HepG2 (cell line): ENCODE data around the gene CBY2.

Experiments used
- EP300 ChIP-seq, 3 experiments: sonication (generic) in 1 of 3; formaldehyde crosslinking in 1 of 3; IDR thresholded peaks; 2 replicates each; pipeline versions ENCODE4 v1.5.1 to v1.6.1; 2011 to 2020; ENCODE audit warnings: low read depth in 2 of 3, low read length in 2 of 3, borderline replicate concordance in 1 of 3, improper control_type of control experiment in 1 of 3, mild to moderate bottlenecking in 1 of 3, missing genetic modification reagents in 1 of 3, moderate library complexity in 1 of 3
- MTA1 ChIP-seq: sonication (generic); formaldehyde crosslinking; IDR thresholded peaks from 2 replicates; pipeline ENCODE4 v1.4.0; 2020; ENCODE audit warnings: missing genetic modification reagents, mild to moderate bottlenecking, borderline replicate concordance
- POLR2A ChIP-seq, 2 experiments: IDR thresholded peaks; 2 replicates each; pipeline ENCODE4 v1.6.1; 2011; ENCODE audit warnings: low read depth in 2 of 2, low read length in 2 of 2, mild to moderate bottlenecking in 1 of 2, moderate library complexity in 1 of 2; ENCODE audit not compliant: insufficient read depth in 1 of 2
- ZBTB1 ChIP-seq: sonication (generic); formaldehyde crosslinking; IDR thresholded peaks from 2 replicates; pipeline ENCODE4 v1.4.0; 2020; ENCODE audit warnings: missing genetic modification reagents, borderline replicate concordance
- ZNF326 ChIP-seq: sonication (generic); formaldehyde crosslinking; IDR thresholded peaks from 2 replicates; pipeline ENCODE4 v1.4.0; 2020; ENCODE audit warnings: missing genetic modification reagents, borderline replicate concordance
- ZNF780A ChIP-seq: sonication (generic); formaldehyde crosslinking; IDR thresholded peaks from 2 replicates; pipeline ENCODE4 v1.8.0; 2022; ENCODE audit warnings: mild to moderate bottlenecking, missing genetic modification reagents, moderate library complexity
- TF ChIP-seq, protein P1 (sequence below): sonication (generic); formaldehyde crosslinking; IDR thresholded peaks from 2 replicates; pipeline ENCODE4 v1.5.0; 2020; ENCODE audit warnings: mild to moderate bottlenecking, missing genetic modification reagents, moderate library complexity
- TF ChIP-seq, protein P2 (sequence below): sonication (generic); formaldehyde crosslinking; IDR thresholded peaks from 2 replicates; pipeline ENCODE4 v1.8.0; 2022; ENCODE audit warnings: missing genetic modification reagents, mild to moderate bottlenecking, borderline replicate concordance

DNA sequence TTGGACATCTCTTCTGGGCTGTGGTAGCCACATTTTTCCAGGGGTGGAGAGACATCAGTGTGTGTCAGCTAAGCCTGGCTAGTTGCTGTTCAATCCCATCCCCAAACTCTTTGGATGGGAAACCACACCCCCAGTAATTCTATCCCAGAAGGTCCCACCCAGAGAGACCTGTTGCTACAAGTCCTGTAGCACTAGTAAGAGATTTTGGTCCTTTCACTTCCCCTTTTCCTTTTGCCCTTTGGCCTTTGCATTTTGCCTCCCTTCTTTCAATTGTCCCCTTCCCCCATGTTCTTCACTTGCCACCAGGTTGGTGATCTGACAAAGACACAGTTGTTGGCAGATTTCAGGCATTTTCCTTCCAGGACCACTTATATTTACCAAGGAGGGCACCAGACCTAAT, 3.8 kb downstream of the CBY2 start:
- no peak for TF ChIP-seq ZBTB1 (CRISPR knock-in tag)
- TF ChIP-seq, protein P1, sequence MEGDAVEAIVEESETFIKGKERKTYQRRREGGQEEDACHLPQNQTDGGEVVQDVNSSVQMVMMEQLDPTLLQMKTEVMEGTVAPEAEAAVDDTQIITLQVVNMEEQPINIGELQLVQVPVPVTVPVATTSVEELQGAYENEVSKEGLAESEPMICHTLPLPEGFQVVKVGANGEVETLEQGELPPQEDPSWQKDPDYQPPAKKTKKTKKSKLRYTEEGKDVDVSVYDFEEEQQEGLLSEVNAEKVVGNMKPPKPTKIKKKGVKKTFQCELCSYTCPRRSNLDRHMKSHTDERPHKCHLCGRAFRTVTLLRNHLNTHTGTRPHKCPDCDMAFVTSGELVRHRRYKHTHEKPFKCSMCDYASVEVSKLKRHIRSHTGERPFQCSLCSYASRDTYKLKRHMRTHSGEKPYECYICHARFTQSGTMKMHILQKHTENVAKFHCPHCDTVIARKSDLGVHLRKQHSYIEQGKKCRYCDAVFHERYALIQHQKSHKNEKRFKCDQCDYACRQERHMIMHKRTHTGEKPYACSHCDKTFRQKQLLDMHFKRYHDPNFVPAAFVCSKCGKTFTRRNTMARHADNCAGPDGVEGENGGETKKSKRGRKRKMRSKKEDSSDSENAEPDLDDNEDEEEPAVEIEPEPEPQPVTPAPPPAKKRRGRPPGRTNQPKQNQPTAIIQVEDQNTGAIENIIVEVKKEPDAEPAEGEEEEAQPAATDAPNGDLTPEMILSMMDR (CRISPR knock-in tag) = no peak
- TF ChIP-seq EP300 (IDR thresholded peaks at IDR 0.05; ENCODE audit: low read depth in 2 of 2, low read length in 2 of 2) = no peak
- TF ChIP-seq EP300 (CRISPR knock-in tag; IDR thresholded peaks at IDR 0.05; ENCODE audit: borderline replicate concordance) = no peak
- TF ChIP-seq POLR2A (IDR thresholded peaks at IDR 0.05; ENCODE audit: insufficient read depth in 1 of 2, low read depth in 2 of 2, low read length in 2 of 2) = no peak
- TF ChIP-seq ZNF780A (CRISPR knock-in tag) = no peak
- TF ChIP-seq, protein P2, sequence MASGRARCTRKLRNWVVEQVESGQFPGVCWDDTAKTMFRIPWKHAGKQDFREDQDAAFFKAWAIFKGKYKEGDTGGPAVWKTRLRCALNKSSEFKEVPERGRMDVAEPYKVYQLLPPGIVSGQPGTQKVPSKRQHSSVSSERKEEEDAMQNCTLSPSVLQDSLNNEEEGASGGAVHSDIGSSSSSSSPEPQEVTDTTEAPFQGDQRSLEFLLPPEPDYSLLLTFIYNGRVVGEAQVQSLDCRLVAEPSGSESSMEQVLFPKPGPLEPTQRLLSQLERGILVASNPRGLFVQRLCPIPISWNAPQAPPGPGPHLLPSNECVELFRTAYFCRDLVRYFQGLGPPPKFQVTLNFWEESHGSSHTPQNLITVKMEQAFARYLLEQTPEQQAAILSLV (CRISPR knock-in tag) = no peak
- no peak for TF ChIP-seq ZNF326
- TF ChIP-seq MTA1 (CRISPR knock-in tag) = no peak
